K562 (cell line): ENCODE data around the gene VWA7. TPM values are rescaled to one million over a fixed set of nuclear protein-coding genes. Genes with fewer than 3 reads are reported as not detected.

Source experiments
- BHLHE40 ChIP-seq: IDR thresholded peaks from 2 replicates; pipeline ENCODE4 v1.6.1; 2011; ENCODE audit warnings: low read length, improper control_type of control experiment
- CBFA2T2 ChIP-seq: fragments of 450-650 bp; conservative IDR thresholded peaks from 2 replicates; pipeline ENCODE4 v1.6.1; 2017; ENCODE audit warnings: mild to moderate bottlenecking
- CEBPG ChIP-seq, 3 experiments: fragments of 200-800 bp in 1 of 3; sonication (Bioruptor generic) in 1 of 3; sonication (generic) in 1 of 3; formaldehyde crosslinking in 1 of 3; IDR thresholded peaks in 2 of 3; conservative IDR thresholded peaks in 1 of 3; 2 replicates each; pipeline versions ENCODE4 v1.6.1 to v1.8.0; 2016 to 2022; ENCODE audit warnings: missing compliant biosample characterization in 2 of 3, missing genetic modification characterization in 2 of 3, mild to moderate bottlenecking in 1 of 3, missing genetic modification reagents in 1 of 3
- FIP1L1 ChIP-seq: fragments of 200-400 bp; formaldehyde crosslinking; IDR thresholded peaks from 2 replicates; pipeline ENCODE4 v1.6.1; 2018; ENCODE audit warnings: mild to moderate bottlenecking, low read depth, low read length; ENCODE audit not compliant: poor library complexity, severe bottlenecking
- FOXO4 ChIP-seq: fragments of 450-650 bp; formaldehyde crosslinking; IDR thresholded peaks from 2 replicates; pipeline ENCODE4 v1.4.0; 2020; ENCODE audit warnings: mild to moderate bottlenecking, moderate library complexity
- HDAC2 ChIP-seq: fragments of 450-650 bp; IDR thresholded peaks from 2 replicates; pipeline ENCODE4 v1.6.1; 2016; ENCODE audit warnings: mild to moderate bottlenecking
- IFI16 ChIP-seq: fragments of 250-450 bp; sonication (Bioruptor Pico); IDR thresholded peaks from 2 replicates; pipeline ENCODE4 v2.1.2; 2022; ENCODE audit warnings: mild to moderate bottlenecking, inconsistent platforms
- LCOR ChIP-seq: sonication (generic); formaldehyde crosslinking; IDR thresholded peaks from 2 replicates; pipeline ENCODE4 v1.8.0; 2022; ENCODE audit warnings: mild to moderate bottlenecking, missing genetic modification reagents
- MAX ChIP-seq: sonication (generic); formaldehyde crosslinking; IDR thresholded peaks from 2 replicates; pipeline ENCODE4 v1.9.0; 2022; ENCODE audit warnings: mild to moderate bottlenecking, missing genetic modification reagents
- MCM5 ChIP-seq: fragments of 450-650 bp; IDR thresholded peaks from 2 replicates; pipeline ENCODE4 v1.6.1; 2016; ENCODE audit warnings: low read depth
- MED1 ChIP-seq: sonication (generic); formaldehyde crosslinking; IDR thresholded peaks from 2 replicates; pipeline ENCODE4 v1.8.1; 2023; ENCODE audit warnings: missing genetic modification reagents, borderline replicate concordance
- NFATC3 ChIP-seq: fragments of 450-650 bp; IDR thresholded peaks from 2 replicates; pipeline ENCODE4 v1.6.1; 2017; ENCODE audit warnings: mild to moderate bottlenecking
- OTX1 ChIP-seq: fragments of 450-650 bp; formaldehyde crosslinking; IDR thresholded peaks from 2 replicates; pipeline ENCODE4 v1.4.0; 2022; ENCODE audit warnings: mild to moderate bottlenecking
- RBBP5 ChIP-seq: fragments of 200-600 bp; sonication (generic); IDR thresholded peaks from 2 replicates; pipeline ENCODE4 v1.6.1; 2012; ENCODE audit warnings: borderline replicate concordance, mild to moderate bottlenecking, low read length, control low read depth, inconsistent platforms; ENCODE audit not compliant: insufficient read depth, poor library complexity, severe bottlenecking
- SMARCC2 ChIP-seq: fragments of 450-650 bp; IDR thresholded peaks from 2 replicates; pipeline ENCODE4 v1.6.1; 2017; ENCODE audit warnings: antibody characterized with exemption, moderate library complexity, mild to moderate bottlenecking, low read depth
- SREBF1 ChIP-seq: fragments of 150-350 bp; IDR thresholded peaks from 2 replicates; pipeline ENCODE4 v1.6.1; 2014; ENCODE audit warnings: antibody characterized with exemption, low read depth, low read length, borderline replicate concordance
- TFAM ChIP-seq: fragments of 250-450 bp; sonication (Bioruptor Pico); conservative IDR thresholded peaks from 2 replicates; pipeline ENCODE4 v1.5.0; 2021; ENCODE audit warnings: mild to moderate bottlenecking, moderate library complexity
- THRB ChIP-seq: fragments of 450-650 bp; formaldehyde crosslinking; conservative IDR thresholded peaks from 2 replicates; pipeline ENCODE4 v1.4.0; 2022; ENCODE audit warnings: mild to moderate bottlenecking, missing genetic modification characterization
- USF1 ChIP-seq: sonication (generic); formaldehyde crosslinking; IDR thresholded peaks from 2 replicates; pipeline ENCODE4 v1.9.0; 2022; ENCODE audit warnings: mild to moderate bottlenecking, missing genetic modification reagents
- polyA plus RNA-seq, 8 experiments: library from polyadenylated mRNA; depleted of rRNA in 4 of 8; stranded (reverse) in 5 of 8; unstranded in 3 of 8; fragments of >200 nt; fragmentation: Nextera tagmentation in 2 of 8; fragmentation: Illumina TruSeq in 1 of 8; extraction: Ambion mirVana in 2 of 8; extraction: Trizol in 1 of 8; gene quantifications; 2 replicates each; pipeline versions ENCODE4 v1.2.1 to v1.2.3, GENCODE V29; 2011 to 2014; ENCODE audit warnings: inconsistent platforms in 1 of 8, missing spikeins in 1 of 8
- total RNA-seq, 7 experiments: library from RNA; depleted of rRNA in 6 of 7; stranded (reverse); fragments of >200 nt in 6 of 7; fragmentation: Illumina TruSeq in 2 of 7; extraction: Trizol in 2 of 7; gene quantifications; 2 replicates each; pipeline versions ENCODE4 v1.2.1 to v1.2.3, GENCODE V29; 2011 to 2021; ENCODE audit warnings: low replicate concordance in 1 of 7
- TF ChIP-seq, protein P1 (sequence below): fragments of 250-450 bp; sonication (Bioruptor Pico); IDR thresholded peaks from 2 replicates; pipeline ENCODE4 v1.4.0; 2020; ENCODE audit warnings: mild to moderate bottlenecking, moderate library complexity

The VWA7 gene
- total and polyA plus RNA-seq, 9 of the 15 experiments (the other 6 are each of a cell fraction or from before 2014, with no cell fraction given): 0.18 to 2.9 (median 0.95) TPM

DNA sequence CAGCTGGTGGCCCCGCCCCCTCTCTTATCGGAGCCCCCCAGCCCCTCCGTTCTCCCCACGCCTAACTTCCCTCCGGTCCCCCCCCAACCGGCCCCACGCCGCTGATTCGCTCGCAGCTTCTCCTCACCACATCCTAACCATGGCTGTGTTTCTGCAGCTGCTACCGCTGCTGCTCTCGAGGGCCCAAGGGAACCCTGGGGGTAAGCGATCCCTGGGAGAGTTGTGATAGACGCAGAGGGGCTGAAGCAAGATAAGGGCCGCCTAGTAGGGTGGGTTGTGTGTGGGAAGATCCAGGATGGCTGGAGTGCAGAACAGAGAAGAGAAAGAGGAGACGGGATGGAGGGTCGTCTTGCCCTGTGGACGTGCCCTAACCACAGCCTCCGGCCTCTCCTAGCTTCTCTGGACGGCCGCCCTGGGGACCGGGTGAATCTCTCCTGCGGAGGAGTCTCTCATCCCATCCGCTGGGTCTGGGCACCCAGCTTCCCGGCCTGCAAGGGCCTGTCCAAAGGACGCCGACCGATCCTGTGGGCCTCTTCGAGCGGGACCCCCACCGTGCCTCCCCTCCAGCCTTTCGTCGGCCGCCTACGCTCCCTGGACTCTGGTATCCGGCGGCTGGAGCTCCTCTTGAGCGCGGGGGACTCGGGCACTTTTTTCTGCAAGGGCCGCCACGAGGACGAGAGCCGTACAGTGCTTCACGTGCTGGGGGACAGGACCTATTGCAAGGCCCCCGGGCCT is 53.7 kb downstream of the VWA7 start, which contains the start of gene MPIG6B (continued):
- peak; percentile 46; the same call in 1 of the 2 replicates for TF ChIP-seq MAX (CRISPR knock-in tag)
- no peak for TF ChIP-seq MED1 (CRISPR knock-in tag)
- TF ChIP-seq MCM5: no peak
- TF ChIP-seq CBFA2T2: peak; percentile 23; the same call in 1 of the 2 replicates
- TF ChIP-seq RBBP5: peak; percentile 13
- no peak for TF ChIP-seq FOXO4
- no peak for TF ChIP-seq BHLHE40
- no peak for TF ChIP-seq SMARCC2
- TF ChIP-seq LCOR (CRISPR knock-in tag): 0 out of 2 replicates have a peak, but pooled peaks have one; percentile 41
- TF ChIP-seq, protein P1, sequence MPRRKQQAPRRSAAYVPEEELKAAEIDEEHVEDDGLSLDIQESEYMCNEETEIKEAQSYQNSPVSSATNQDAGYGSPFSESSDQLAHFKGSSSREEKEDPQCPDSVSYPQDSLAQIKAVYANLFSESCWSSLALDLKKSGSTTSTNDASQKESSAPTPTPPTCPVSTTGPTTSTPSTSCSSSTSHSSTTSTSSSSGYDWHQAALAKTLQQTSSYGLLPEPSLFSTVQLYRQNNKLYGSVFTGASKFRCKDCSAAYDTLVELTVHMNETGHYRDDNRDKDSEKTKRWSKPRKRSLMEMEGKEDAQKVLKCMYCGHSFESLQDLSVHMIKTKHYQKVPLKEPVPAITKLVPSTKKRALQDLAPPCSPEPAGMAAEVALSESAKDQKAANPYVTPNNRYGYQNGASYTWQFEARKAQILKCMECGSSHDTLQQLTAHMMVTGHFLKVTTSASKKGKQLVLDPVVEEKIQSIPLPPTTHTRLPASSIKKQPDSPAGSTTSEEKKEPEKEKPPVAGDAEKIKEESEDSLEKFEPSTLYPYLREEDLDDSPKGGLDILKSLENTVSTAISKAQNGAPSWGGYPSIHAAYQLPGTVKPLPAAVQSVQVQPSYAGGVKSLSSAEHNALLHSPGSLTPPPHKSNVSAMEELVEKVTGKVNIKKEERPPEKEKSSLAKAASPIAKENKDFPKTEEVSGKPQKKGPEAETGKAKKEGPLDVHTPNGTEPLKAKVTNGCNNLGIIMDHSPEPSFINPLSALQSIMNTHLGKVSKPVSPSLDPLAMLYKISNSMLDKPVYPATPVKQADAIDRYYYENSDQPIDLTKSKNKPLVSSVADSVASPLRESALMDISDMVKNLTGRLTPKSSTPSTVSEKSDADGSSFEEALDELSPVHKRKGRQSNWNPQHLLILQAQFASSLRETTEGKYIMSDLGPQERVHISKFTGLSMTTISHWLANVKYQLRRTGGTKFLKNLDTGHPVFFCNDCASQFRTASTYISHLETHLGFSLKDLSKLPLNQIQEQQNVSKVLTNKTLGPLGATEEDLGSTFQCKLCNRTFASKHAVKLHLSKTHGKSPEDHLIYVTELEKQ (CRISPR knock-in tag): no peak
- no peak for TF ChIP-seq TFAM (CRISPR knock-in tag)
- TF ChIP-seq CEBPG (CRISPR knock-in tag; IDR thresholded peaks at IDR 0.05): 0 out of 2 replicates have a peak, but pooled peaks have one; percentile 14
- TF ChIP-seq CEBPG (tag; conservative IDR thresholded peaks at IDR 0.05 in 1 of 2, IDR thresholded peaks at IDR 0.05 in 1 of 2): no peak
- 0 out of 2 replicates have a peak, but pooled peaks have one; percentile 21 for TF ChIP-seq IFI16 (CRISPR knock-in tag)
- TF ChIP-seq FIP1L1: peak; percentile 34
- 0 out of 2 replicates have a peak, but pooled peaks have one; percentile 8 for TF ChIP-seq USF1 (CRISPR knock-in tag)
- no peak for TF ChIP-seq HDAC2
- TF ChIP-seq SREBF1: no peak
- no peak for TF ChIP-seq NFATC3
- TF ChIP-seq OTX1 (CRISPR knock-in tag): peak; percentile 11; the same call in 1 of the 2 replicates
- TF ChIP-seq THRB (CRISPR knock-in tag): peak; percentile 74; the same call in 1 of the 2 replicates
